ENCODE results near the gene LETMD1. TPM values are rescaled to one million over a fixed set of nuclear protein-coding genes. Genes with fewer than 3 reads are reported as not detected.
A peak's percentile ranks its signal among the peaks of the same experiment; 100 is the strongest.

The LETMD1 gene
- total RNA-seq, 6 experiments from 2014 or later = 22.1 to 35.6 (median 30.4) TPM

DNA sequence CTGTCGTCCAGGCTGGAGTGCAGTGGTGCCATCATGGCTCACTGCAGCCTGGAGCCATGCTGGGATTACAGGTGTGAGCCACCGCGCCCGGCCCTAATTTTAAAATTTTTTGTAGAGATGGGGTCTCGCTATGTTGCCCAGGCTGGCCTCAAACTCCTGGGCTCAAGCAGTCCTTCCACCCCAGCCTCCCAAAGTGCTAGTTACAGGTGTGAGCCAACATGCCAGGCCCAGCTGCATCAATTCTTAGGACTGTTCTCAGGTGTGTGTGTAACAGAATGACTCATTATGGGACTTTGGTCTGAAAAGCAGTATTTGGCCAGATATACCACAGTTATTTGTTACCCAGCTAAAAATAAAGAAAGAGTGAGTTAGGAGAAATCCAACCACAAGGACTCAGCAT lies 17.4 kb downstream of the LETMD1 start:
- no peak for DNase-seq
- peaks cover 0 to 21% (median 2%) of the 10 kb centered on the region in 4 donors for H3K4me1 ChIP-seq
- H3K27me3 ChIP-seq = no peaks in the 10 kb centered on the region
- TF ChIP-seq, protein P1, sequence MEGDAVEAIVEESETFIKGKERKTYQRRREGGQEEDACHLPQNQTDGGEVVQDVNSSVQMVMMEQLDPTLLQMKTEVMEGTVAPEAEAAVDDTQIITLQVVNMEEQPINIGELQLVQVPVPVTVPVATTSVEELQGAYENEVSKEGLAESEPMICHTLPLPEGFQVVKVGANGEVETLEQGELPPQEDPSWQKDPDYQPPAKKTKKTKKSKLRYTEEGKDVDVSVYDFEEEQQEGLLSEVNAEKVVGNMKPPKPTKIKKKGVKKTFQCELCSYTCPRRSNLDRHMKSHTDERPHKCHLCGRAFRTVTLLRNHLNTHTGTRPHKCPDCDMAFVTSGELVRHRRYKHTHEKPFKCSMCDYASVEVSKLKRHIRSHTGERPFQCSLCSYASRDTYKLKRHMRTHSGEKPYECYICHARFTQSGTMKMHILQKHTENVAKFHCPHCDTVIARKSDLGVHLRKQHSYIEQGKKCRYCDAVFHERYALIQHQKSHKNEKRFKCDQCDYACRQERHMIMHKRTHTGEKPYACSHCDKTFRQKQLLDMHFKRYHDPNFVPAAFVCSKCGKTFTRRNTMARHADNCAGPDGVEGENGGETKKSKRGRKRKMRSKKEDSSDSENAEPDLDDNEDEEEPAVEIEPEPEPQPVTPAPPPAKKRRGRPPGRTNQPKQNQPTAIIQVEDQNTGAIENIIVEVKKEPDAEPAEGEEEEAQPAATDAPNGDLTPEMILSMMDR (IDR thresholded peaks at IDR 0.05) = no peak
- no peak for TF ChIP-seq POLR2A (IDR thresholded peaks at IDR 0.05)
- H3K4me3 ChIP-seq = no peak overlapping the region
- no peak overlapping the region for H3K27ac ChIP-seq
- no peaks in the 10 kb centered on the region for H3K9me3 ChIP-seq
- WGBS (ENCODE audit: insufficient coverage, low coverage, low lambda C conversion rate, missing lambda C conversion rate) = 98% methylated on average over 5 of the region's 5 CpGs
- ATAC-seq = peak; percentile 53 to 87 (median 60)
- H3K36me3 ChIP-seq = peaks cover 0 to 52% (median 0%) of the 10 kb centered on the region in 4 donors
- intact Hi-C loops (cut with DNase I) = no loop called here

DNA sequence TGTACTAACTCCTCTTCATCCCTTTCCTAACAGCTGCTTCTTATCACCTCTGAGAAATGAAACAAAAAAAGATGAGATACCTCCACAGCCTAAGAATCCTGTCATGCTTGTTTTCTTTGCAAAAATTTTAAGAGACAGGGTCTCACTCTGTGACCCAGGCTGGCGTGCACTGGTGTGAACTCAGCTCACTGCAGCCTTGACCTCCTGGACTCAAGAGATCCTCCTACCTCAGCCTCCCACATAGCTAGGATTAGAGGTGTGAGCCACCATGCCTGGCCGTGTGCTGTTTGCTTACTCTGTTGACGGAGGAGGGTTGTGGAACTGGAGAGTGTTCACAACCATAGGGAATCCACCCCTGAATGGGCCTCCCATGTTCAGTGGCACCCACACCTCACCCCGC lies 19.1 kb downstream of the LETMD1 start:
- ATAC-seq (no peak), DNase-seq (no peak)
- TF ChIP-seq, protein P1 (IDR thresholded peaks at IDR 0.05) = no peak
- no peak for TF ChIP-seq POLR2A (IDR thresholded peaks at IDR 0.05)
- no peak overlapping the region for H3K27ac ChIP-seq
- H3K27me3 ChIP-seq = no peaks in the 10 kb centered on the region
- H3K4me3 ChIP-seq = no peak overlapping the region
- intact Hi-C loops (cut with DNase I) = no loop called here
- 76% methylated on average over 2 of the region's 4 CpGs for WGBS (ENCODE audit: insufficient coverage, low coverage, low lambda C conversion rate, missing lambda C conversion rate)
- H3K36me3 ChIP-seq = peaks cover 0 to 58% (median 0%) of the 10 kb centered on the region in 4 donors
- H3K9me3 ChIP-seq = no peaks in the 10 kb centered on the region
- peaks cover 0 to 20% (median 2%) of the 10 kb centered on the region in 4 donors for H3K4me1 ChIP-seq

DNA sequence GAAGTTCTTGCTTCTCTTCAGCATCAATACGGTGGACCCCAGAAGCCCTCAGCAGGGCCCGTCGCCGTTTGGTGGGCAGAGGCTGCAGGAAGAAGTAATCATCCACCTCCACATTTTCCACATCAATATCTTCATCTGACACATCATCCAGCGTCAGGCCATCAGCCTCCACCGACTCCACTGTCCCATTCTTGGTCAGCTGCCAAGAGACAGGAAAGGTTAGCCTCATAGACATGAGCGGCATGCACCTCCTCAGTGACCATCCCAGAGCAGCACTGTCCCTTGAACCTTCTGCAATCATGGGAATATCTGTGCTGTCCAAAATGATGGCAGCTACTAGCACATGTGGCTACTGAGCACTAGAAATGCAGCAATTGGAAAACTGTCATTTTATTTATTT lies 19.6 kb downstream of the LETMD1 start:
- Histone ChIP-seq H3K4me1 (peaks cover 0 to 15% (median 2%) of the 10 kb centered on the region in 4 donors), H3K36me3 (peaks cover 0 to 58% (median 0%) of the 10 kb centered on the region in 4 donors), H3K27ac (no peak overlapping the region), H3K9me3 (no peaks in the 10 kb centered on the region), H3K27me3 (no peaks in the 10 kb centered on the region), H3K4me3 (no peak overlapping the region)
- no peak for DNase-seq
- intact Hi-C loops (cut with DNase I) = no loop called here
- 87% methylated on average over 7 of the region's 7 CpGs for WGBS (ENCODE audit: insufficient coverage, low coverage, low lambda C conversion rate, missing lambda C conversion rate)
- no peak for ATAC-seq
- TF ChIP-seq POLR2A (IDR thresholded peaks at IDR 0.05) = no peak
- TF ChIP-seq, protein P1 (IDR thresholded peaks at IDR 0.05) = no peak

DNA sequence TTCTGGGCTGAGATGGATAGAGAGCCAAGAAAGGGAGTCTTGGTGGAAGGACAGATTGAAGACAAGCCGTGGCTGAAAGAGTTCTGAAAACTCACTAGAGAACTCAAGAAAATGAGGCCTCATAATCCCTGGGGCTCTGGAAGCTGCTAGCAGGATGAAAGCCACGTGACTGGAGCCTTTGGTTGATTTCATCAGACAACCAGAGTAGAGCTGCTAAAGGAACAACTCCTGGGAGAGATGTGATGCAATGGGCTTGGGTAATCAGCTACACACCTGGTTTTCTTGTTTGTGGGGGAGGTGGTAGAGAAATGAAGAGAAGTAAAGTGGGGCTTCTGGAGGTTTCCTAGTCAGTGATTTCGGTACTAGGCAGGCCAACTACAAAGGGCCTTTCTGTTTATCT lies 21.9 kb downstream of the LETMD1 start:
- Histone ChIP-seq H3K27me3 (no peaks in the 10 kb centered on the region), H3K9me3 (no peaks in the 10 kb centered on the region), H3K4me3 (no peak overlapping the region), H3K36me3 (peaks cover 0 to 55% (median 4%) of the 10 kb centered on the region in 4 donors), H3K27ac (peak overlapping the region in 2 of 3 donors; percentile 54 to 74), H3K4me1 (peaks cover 0 to 11% (median 2%) of the 10 kb centered on the region in 4 donors)
- WGBS (ENCODE audit: insufficient coverage, low coverage, low lambda C conversion rate, missing lambda C conversion rate) = 51% methylated on average over 3 of the region's 3 CpGs
- TF ChIP-seq, protein P1 (IDR thresholded peaks at IDR 0.05) = no peak
- no peak for TF ChIP-seq POLR2A (IDR thresholded peaks at IDR 0.05)
- ATAC-seq (peak; percentile 86 to 97 (median 90)), DNase-seq (peak in 1 of 3 donors; percentile 76)
- intact Hi-C loops (cut with DNase I) = no loop called here

All from right lobe of liver (tissue), 6 donors.